ENCODE results near the gene BANP. TPM values are rescaled to one million over a fixed set of nuclear protein-coding genes. Genes with fewer than 3 reads are reported as not detected.

BANP gene, protein sequence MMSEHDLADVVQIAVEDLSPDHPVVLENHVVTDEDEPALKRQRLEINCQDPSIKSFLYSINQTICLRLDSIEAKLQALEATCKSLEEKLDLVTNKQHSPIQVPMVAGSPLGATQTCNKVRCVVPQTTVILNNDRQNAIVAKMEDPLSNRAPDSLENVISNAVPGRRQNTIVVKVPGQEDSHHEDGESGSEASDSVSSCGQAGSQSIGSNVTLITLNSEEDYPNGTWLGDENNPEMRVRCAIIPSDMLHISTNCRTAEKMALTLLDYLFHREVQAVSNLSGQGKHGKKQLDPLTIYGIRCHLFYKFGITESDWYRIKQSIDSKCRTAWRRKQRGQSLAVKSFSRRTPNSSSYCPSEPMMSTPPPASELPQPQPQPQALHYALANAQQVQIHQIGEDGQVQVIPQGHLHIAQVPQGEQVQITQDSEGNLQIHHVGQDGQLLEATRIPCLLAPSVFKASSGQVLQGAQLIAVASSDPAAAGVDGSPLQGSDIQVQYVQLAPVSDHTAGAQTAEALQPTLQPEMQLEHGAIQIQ
- 19.4 and 23.5 TPM in 2 replicates for total RNA-seq (2014; rRNA removed; shearing (Covaris generic))

DNA sequence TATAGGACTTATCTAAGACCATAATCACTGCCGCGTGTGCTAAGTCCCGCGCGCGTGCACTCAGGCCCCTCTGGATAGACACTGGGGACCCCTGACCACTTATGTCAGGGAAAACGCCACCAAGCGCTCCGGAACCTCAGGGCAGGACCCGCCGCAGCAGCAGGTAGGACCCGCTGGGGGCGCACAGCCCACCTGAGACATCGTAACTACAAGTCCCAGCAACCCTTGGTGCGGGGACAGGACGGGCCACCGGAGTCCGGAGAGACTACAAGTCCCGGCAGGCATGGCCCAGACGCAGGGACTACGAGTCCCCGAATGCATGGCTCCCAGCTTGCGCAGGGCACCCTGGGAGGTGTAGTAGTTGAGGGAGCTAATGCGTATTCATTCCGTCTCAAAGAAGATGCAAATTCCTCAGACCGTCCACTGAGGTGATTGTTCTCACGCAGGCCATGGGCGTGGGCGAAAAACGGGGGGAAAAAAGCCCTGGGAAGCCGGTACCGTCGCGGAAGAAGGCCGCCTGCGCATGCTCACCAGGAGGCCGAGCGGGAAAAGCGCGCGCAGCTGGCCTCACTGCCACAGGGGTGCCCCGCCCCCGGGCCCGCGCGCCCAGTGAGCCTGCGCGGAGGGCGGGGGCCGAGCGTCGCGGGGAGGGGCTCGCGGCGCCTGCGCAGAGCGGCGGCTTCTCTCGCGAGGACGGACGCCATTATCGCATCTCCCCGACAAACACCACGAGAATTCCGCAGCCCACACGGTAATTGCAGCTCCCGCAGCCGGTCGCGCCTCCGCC lies at the start of gene BANP:
TSS of gene BANP (plus strand) at position 670 of the 787 bp plus-strand sequence. CDS start 23,682 bp downstream, outside the sequence.

DNA sequence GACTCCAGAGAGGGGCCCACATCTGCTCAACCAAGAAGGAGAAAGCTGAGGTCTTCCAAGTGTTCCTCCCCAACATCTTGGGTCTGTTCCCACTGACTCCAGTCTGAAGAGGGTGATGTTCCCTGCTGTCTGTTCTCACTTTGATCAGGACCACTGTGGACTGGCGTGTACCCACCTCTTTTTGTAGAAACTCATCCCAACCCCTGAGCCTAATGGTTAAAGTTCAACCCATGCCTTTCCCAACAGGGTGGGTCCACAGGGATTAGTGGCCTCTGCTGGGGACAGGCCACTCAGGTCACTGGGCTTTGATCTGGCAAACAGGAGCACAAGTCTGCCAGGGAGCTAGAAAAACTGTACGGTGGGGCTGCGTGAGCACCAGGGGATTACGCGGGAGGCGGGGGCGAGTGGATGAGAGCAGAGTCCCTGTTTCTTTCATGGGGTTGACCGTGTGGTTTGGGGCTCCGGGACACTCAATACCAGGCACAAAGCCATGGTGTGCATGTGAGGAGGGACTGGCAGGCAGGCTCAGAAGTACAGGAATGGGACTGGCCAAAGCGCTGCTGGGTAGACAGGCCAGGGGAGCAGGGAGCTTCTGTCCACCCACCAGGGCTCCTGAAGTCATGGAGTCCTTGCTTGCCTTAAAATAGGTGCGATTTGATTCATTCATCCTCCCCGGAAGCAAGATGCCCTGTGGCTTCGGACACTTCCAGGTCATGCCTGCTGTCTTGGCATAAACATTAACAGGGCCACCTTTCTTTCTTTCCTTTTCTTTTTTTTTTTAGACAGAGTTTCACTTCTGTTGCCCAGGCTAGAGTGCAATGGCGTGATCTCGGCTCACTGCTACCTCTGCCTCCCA lies 14.6 kb upstream of the BANP start, which contains the start of gene CA5A:
TSS of gene CA5A (minus strand) at position 155 of the 856 bp plus-strand sequence. CDS start at position 76, 79 bp downstream.

Small RNA genes within 50 kb of the gene (small RNA-seq; reads per million reads assigned to genes)
- gene AC127455.1, result not detected

Other genes with a start within 250 kb of the BANP start
- gene KLHDC4, start 185.4 kb upstream of the BANP start, total RNA-seq (2014; rRNA removed; shearing (Covaris generic)), result 84.0 and 84.7 TPM in 2 replicates
- gene SLC7A5, start 81.9 kb upstream of the BANP start, total RNA-seq (2014; rRNA removed; shearing (Covaris generic)), result 507 and 590 TPM in 2 replicates
- gene CA5A, start 14.9 kb upstream of the BANP start, total RNA-seq (2014; rRNA removed; shearing (Covaris generic)), result not detected in 2 replicates